Activated T-helper 9 cell treated with anti-CD3 and anti-CD28 coated beads, Interleukin-2, amount 50 U/mL, for 16 hours (primary cell): Measurements from ENCODE around the gene LANCL1.

Experiments
- DNase-seq: peaks from one replicate; pipeline ENCODE4 v3.0.0-alpha.2; 2020; ENCODE audit warnings: low read depth

Gene LANCL1

GRCh38 chr2:210476194-210477128 is at the start of gene LANCL1:
LANCL1 (minus strand) TSS chr2:210476759; CDS start chr2:210476396, 363 bp downstream.
- peak; percentile 71 for DNase-seq

GRCh38 chr2:210524533-210524932 is 48.0 kb upstream of the LANCL1 start:
- no peak for DNase-seq

GRCh38 chr2:210523650-210524289 is 47.2 kb upstream of the LANCL1 start:
- DNase-seq: no peak

GRCh38 chr2:210522399-210522798 is 45.8 kb upstream of the LANCL1 start:
- no peak for DNase-seq

GRCh38 chr2:210519594-210519993 is 43.0 kb upstream of the LANCL1 start:
- no peak for DNase-seq

GRCh38 chr2:210517264-210517663 is 40.7 kb upstream of the LANCL1 start:
- DNase-seq: no peak

- no peak for DNase-seq
Measured at GRCh38 chr2:210515911-210516310, 39.4 kb upstream of the LANCL1 start.

- DNase-seq: no peak
Measured at GRCh38 chr2:210503725-210504191, 27.2 kb upstream of the LANCL1 start.

GRCh38 chr2:210503001-210503623 is 26.6 kb upstream of the LANCL1 start:
- no peak for DNase-seq

- DNase-seq: no peak
Measured at GRCh38 chr2:210496512-210496911, 20.0 kb upstream of the LANCL1 start.

- DNase-seq: no peak
Measured at GRCh38 chr2:210493528-210493927, 17.0 kb upstream of the LANCL1 start.

- DNase-seq: no peak
Measured at GRCh38 chr2:210481601-210482175, 5.1 kb upstream of the LANCL1 start.

GRCh38 chr2:210480764-210481163 is 4.2 kb upstream of the LANCL1 start:
- DNase-seq: no peak

GRCh38 chr2:210480079-210480478 is 3.5 kb upstream of the LANCL1 start:
- no peak for DNase-seq

GRCh38 chr2:210478661-210479060 is 2.1 kb upstream of the LANCL1 start:
- DNase-seq: no peak

GRCh38 chr2:210477496-210477895 is 937 bp upstream of the LANCL1 start:
- DNase-seq: no peak

GRCh38 chr2:210475706-210476105 is 853 bp downstream of the LANCL1 start:
- no peak for DNase-seq

GRCh38 chr2:210474776-210475175 is 1.8 kb downstream of the LANCL1 start:
- no peak for DNase-seq

- no peak for DNase-seq
Measured at GRCh38 chr2:210461401-210461800, 15.2 kb downstream of the LANCL1 start.

- DNase-seq: no peak
Measured at GRCh38 chr2:210460322-210461227, 16.0 kb downstream of the LANCL1 start.

GRCh38 chr2:210459880-210460279 is 16.7 kb downstream of the LANCL1 start:
- DNase-seq: no peak
